SU-DHL-6 (cell line): Measurements from ENCODE around the gene MAP7D2.

Source experiments
- EZH2phosphoT487 ChIP-seq: fragments of 200-600 bp; sonication (generic), shearing (Covaris generic); conservative IDR thresholded peaks from 2 replicates; pipeline ENCODE4 v1.6.1; 2018; ENCODE audit warnings: mild to moderate bottlenecking, antibody characterized with exemption, low read length, moderate library complexity, mixed read lengths
- TF ChIP-seq, protein P1 (sequence below): fragments of 200-600 bp; sonication (generic); IDR thresholded peaks from one replicate; pipeline ENCODE4 v1.5.1; 2017; ENCODE audit warnings: antibody characterized with exemption, mild to moderate bottlenecking, low read length, moderate library complexity; ENCODE audit not compliant: insufficient read depth, poor library complexity, severe bottlenecking

- TF ChIP-seq, protein P1, sequence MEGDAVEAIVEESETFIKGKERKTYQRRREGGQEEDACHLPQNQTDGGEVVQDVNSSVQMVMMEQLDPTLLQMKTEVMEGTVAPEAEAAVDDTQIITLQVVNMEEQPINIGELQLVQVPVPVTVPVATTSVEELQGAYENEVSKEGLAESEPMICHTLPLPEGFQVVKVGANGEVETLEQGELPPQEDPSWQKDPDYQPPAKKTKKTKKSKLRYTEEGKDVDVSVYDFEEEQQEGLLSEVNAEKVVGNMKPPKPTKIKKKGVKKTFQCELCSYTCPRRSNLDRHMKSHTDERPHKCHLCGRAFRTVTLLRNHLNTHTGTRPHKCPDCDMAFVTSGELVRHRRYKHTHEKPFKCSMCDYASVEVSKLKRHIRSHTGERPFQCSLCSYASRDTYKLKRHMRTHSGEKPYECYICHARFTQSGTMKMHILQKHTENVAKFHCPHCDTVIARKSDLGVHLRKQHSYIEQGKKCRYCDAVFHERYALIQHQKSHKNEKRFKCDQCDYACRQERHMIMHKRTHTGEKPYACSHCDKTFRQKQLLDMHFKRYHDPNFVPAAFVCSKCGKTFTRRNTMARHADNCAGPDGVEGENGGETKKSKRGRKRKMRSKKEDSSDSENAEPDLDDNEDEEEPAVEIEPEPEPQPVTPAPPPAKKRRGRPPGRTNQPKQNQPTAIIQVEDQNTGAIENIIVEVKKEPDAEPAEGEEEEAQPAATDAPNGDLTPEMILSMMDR: no peak
- TF ChIP-seq EZH2phosphoT487: no peak
Measured at GRCh38 chrX:20091499-20091898, 25.2 kb downstream of the MAP7D2 start.
